Measurements from ENCODE around the gene TESPA1.
"Not testable (repeated sequence)": the region's sequence is repeated elsewhere in the genome, so short reads cannot be mapped to it uniquely, and the experiment has no call there.

Gene TESPA1

GRCh38 chr12:54984658-54985376, at the start of gene TESPA1:
TSS of gene TESPA1 (minus strand) at chr12:54984762. CDS start at chr12:54974562, 10,200 bp downstream.
- DNase-seq = no peak

GRCh38 chr12:55034218-55034617, 49.7 kb upstream of the TESPA1 start:
- DNase-seq = peak; percentile 19

GRCh38 chr12:55025508-55025907, 40.9 kb upstream of the TESPA1 start:
- DNase-seq = no peak

- DNase-seq = peak; percentile 25
These were observed 40.0 kb upstream of the TESPA1 start for GRCh38 chr12:55024575-55024974.

DNA sequence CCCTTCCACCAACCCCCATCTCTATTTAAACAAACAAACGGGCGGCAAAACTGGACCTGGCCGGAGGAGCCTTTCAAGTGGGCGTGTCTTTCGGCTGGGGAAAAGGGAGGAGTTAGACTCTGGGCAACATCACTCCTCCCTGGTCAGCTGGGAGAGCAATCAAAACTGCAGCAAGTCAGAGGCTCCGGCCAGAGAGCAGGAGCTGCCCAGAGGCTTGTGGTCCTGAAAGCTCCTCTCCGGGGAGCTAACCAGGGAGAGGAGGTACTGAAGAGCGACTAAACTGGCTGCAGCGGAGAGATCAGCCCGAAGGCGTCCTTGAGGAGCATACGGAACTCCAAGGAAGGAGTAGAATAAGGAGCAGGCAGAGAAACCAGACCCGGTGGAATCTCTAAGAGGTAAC, 35.2 kb upstream of the TESPA1 start, which contains the start of gene NEUROD4:
NEUROD4 (plus strand) TSS at position 191 of the 400 bp plus-strand sequence. CDS start 6,466 bp downstream, outside the sequence.
- peak; percentile 91 for DNase-seq

- peak; percentile 24 for DNase-seq
These were observed 32.9 kb upstream of the TESPA1 start for GRCh38 chr12:55017416-55017925.

- peak; percentile 43 for DNase-seq
These were observed 24.5 kb upstream of the TESPA1 start for GRCh38 chr12:55008944-55009585.

DNA sequence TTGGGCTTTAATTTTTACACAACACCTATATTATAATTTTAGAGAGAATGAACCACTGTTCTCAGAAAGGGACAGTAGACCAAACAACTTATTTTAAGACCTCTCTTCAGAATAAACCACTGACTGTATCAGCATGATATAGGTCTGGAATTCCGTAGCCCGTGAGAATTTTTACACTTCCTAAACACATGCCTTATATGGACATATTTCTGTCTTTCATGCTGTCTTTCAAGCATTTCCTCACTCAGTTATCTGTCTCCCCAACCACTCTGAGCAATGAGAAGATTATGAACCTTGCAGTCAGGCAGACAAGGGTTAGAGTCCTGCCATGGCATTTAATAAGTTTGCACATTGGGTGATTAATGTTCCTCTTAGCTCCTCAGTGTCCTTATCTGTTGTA, 17.8 kb upstream of the TESPA1 start:
- no peak for DNase-seq

- no peak for DNase-seq
These were observed 16.8 kb upstream of the TESPA1 start for GRCh38 chr12:55001198-55001868.

DNA sequence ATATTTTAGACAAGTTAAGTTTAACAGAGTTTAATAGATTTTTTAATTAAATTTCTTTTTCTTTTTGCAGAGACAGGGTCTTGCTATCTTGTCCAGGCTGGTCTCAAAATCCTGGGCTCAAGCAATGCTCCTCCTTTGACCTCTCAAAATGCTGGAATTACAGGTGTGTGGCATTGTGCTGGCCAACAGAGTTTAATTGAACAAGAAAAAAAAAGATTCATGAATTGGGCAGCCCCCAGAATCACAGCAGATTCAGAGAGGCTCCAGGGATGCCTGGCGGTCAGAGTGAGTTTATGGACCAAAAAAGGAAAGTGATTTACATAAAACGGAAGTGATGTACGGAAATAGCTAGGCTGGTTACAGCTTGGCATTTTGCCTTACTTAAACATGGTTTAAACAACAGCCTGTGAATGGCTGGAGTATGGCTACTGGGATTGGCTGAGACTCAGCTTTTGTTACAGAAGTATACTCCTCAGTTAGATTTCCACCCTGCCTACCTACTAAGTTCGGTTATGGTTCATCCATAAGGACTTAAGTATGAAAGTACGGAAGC, 14.5 kb upstream of the TESPA1 start:
- DNase-seq = no peak

GRCh38 chr12:54997929-54998522, 13.5 kb upstream of the TESPA1 start:
- DNase-seq = no peak

GRCh38 chr12:54996205-54996604, 11.6 kb upstream of the TESPA1 start:
- DNase-seq = no peak

DNA sequence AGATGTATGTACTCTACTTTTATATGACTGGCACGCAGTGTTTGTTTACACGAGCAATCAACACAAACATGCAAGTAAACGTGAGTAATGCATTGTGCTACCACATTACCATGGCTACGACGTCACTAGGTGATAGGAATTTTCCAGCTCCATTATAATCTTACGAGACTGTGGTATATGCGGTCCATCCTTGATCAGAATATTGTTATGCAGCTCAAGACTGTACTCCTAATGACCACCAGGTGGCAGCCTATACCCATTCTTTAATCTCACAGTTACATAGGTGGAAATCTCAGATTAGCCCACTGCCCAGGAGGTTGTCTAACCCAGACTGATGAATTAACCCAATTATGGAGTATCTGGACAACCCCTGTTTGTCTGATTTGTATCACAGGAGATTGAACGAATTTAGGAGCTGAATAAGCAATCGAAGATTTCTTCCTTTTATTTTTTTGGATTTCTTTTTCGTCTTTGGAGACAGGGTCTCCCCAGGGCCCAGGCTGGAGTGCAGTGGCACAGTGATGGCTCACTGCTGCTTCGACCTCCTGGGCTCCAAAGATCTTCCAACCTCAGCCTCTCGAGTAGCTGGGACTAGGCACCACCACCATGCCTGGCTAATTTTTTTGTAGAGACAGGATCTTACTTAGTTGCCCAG, 8.7 kb upstream of the TESPA1 start:
- peak; percentile 91 for DNase-seq

DNA sequence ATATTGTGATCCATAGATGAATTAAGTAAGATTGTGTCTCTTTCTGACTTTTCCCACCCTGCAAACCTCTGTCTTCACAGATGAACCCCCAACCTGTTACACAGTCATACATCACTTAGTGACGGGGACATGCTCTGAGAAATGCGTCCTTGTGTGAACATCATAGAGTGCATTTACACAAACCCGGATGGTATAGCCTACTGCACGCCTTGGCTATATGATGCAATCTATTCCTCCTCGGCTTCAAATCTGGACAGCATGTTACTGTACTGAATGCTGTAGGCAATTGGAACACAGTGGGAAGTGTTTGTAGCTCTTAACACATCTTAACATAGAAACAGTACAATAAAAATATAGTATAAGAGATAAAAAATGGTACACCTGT, 7.4 kb upstream of the TESPA1 start:
- DNase-seq = no peak

GRCh38 chr12:54991161-54991990, 6.8 kb upstream of the TESPA1 start:
- no peak for DNase-seq

GRCh38 chr12:54989829-54990228, 5.3 kb upstream of the TESPA1 start:
- no peak for DNase-seq

- DNase-seq = peak; percentile 37
These were observed 4.0 kb upstream of the TESPA1 start for GRCh38 chr12:54988402-54989054.

DNA sequence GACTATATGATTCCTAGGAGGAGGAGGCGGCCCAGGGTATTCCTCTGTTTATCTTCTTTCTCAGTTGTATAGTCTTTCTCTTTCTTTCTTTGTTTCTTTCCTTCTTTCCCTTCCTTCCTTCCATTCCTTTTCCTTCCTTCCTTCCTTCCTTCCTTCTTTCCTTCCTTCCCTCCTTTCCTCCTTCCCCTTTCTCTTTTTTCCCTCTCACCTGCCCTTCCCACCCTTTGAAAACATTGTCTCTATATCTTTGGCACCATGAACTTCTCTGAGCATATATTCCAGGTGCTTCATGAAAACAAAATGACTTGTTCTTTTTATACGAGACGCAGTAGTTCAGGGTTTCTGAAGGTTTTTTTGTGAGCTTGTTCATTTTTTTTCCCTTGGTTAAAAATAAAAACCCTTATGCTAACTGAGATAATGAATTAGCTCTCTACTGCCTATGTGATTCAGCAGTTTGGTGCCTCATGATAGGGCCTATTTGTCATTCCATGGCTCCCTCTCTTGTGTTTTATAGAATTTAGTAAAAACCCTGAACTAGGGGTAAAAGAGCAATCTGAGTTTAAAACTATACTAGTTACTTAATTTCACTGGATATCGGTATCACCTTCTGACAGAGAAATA, 3.2 kb upstream of the TESPA1 start:
- DNase-seq = no peak

DNA sequence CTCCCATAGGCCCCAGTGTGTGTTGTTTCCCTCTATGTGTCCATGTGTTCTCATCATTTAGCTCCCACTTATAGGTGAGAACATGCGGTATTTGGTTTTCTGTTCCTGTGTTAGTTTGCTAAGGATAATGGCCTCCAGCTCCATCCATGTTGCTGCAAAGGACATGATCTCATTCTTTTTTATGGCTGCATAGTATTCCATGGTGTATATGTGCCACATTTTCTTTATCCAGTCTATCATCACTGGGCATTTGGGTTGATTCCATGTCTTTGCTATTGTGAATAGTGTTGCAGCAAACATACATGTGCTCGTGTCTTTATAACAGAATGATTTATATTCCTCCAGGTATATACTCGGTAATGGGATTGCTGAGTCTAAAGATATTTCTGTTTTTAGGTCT, 2.2 kb upstream of the TESPA1 start:
- DNase-seq = not testable (repeated sequence)

DNA sequence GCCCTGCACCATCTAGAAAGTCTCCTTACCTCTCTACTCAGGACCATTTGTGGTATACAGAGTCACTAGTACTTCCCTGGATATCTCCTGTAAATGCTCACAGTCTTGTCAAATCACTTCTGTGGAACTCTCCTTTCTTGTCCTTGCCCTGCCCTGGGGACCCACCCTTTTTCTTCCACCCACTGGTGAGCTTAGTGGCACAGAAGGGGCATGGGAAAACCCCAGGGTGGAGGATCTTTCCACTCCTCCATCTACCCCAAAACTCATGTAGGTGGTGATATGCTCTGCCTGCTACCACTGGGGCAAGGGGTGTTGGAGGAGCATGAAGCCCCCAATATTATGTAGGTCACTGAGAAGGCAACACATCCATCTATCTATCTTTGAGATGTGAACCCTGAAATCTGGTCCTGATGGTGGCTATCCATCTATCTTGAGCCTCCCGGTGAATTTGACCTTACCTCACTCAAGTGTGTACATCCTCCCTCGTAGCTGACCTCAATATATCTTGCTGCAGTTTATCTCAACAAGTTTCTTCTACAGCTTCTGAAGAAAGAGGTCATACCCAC, 943 bp downstream of the TESPA1 start:
- no peak for DNase-seq
